ENCODE results near the gene RALGDS. TPM values are rescaled to one million over a fixed set of nuclear protein-coding genes. Genes with fewer than 3 reads are reported as not detected.

Gene RALGDS
- total and polyA plus RNA-seq, 2 experiments from 2014 or later: 8.6 to 20.3 TPM

DNA sequence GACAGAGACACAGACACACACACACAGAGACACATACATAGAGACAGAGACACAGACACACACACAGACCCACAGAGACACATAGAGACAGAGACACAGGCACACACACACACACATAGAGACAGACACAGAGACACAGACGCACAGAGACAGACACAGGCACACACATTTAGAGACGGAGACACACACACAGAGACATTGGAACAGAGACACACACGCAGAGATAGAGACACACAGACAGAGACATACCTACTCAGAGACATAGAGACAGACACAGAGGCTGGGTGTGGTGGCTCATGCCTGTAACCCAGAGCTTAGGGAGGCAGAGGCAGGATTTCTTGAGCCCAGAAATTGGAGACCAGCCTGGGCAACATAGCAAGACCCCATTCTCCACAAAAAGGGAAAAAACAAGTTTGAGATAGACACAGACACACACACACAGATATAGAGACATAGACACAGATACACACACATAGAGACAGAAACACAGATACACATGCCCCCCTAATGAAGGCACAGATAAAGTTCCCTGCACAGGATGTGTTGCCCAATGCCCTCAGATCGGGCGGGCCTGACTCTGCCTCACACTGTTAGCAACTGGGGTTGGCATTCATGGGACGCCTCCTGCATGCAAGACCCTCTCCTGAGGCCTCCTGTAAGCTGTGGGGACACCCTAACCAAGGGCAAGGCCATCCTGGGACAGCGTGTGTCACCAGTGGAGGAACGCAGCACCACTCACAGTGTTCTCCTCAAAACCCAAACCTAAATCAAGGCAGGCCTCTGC, 3.3 kb upstream of the RALGDS start:
- Mint-ChIP-seq H3K4me3 (no peak overlapping the region), H3K27ac (no peak overlapping the region), H3K4me1 (peaks cover 10% of the 10 kb centered on the region), H3K27me3 (ENCODE audit: insufficient read depth, low read depth, poor library complexity) (peaks cover 34% of the 10 kb centered on the region), H3K9me3 (no peaks in the 10 kb centered on the region; the same call in 2 of the 3 replicates), H3K36me3 (ENCODE audit: low read depth) (no peaks in the 10 kb centered on the region; the same call in 2 of the 3 replicates)
- Histone ChIP-seq H3K4me1 (ENCODE audit: insufficient read depth) (no peaks in the 10 kb centered on the region; the same call in 1 of the 2 replicates), H3K4me3 (no peak overlapping the region), H3K4me2 (no peak overlapping the region), H3K27me3 (ENCODE audit: insufficient read depth) (peaks cover 22% of the 10 kb centered on the region; the same call in 1 of the 2 replicates), H2AFZ (no peak overlapping the region), H3K36me3 (ENCODE audit: insufficient read depth) (no peaks in the 10 kb centered on the region), H3K9me2 (ENCODE audit: insufficient read depth) (no peaks in the 10 kb centered on the region), H3K27ac (ENCODE audit: low read depth) (no peak overlapping the region), H3F3A (replicated peaks; ENCODE audit: low read depth) (no peaks in the 10 kb centered on the region), H4K20me1 (replicated peaks; ENCODE audit: insufficient read depth) (peaks cover 4% of the 10 kb centered on the region; the same call in 1 of the 2 replicates), H3K79me2 (replicated peaks; ENCODE audit: insufficient read depth) (no peaks in the 10 kb centered on the region)
- no peak for TF ChIP-seq EZH2phosphoT487 (IDR thresholded peaks at IDR 0.05; ENCODE audit: unreplicated experiment)
- TF ChIP-seq EZH2 (IDR thresholded peaks at IDR 0.05; ENCODE audit: low read depth, unreplicated experiment): no peak
- no peak for TF ChIP-seq CREB1 (CRISPR knock-in tag; IDR thresholded peaks at IDR 0.05; ENCODE audit: low read depth)
- TF ChIP-seq POLR2AphosphoS5 (IDR thresholded peaks at IDR 0.05; ENCODE audit: low read depth): no peak
- TF ChIP-seq JUNB (IDR thresholded peaks at IDR 0.05; ENCODE audit: unreplicated experiment): no peak
- TF ChIP-seq ZNF331 (CRISPR knock-in tag; IDR thresholded peaks at IDR 0.05; ENCODE audit: low read depth): no peak
- no peak for TF ChIP-seq STAT1 (IDR thresholded peaks at IDR 0.05; ENCODE audit: unreplicated experiment)
- TF ChIP-seq CTCF (conservative IDR thresholded peaks at IDR 0.05; ENCODE audit: low read depth in 2 of 2): no peak
- no peak for TF ChIP-seq ZNF462 (CRISPR knock-in tag; IDR thresholded peaks at IDR 0.05)
- DNase-seq (ENCODE audit: low spot score) (no peak), ATAC-seq (no peak)
